GM23338 (cell line): Measurements from ENCODE around the gene EYA2. TPM values are rescaled to one million over a fixed set of nuclear protein-coding genes. Genes with fewer than 3 reads are reported as not detected.

Experiments
- CREB1 ChIP-seq: fragments of 250-450 bp; sonication (Bioruptor Pico); IDR thresholded peaks from 2 replicates; pipeline ENCODE4 v1.5.0; 2020; ENCODE audit warnings: low read depth, mild to moderate bottlenecking, moderate library complexity
- JUNB ChIP-seq: IDR thresholded peaks from one replicate; pipeline ENCODE4 v1.6.1; 2016; ENCODE audit warnings: antibody characterized with exemption; ENCODE audit not compliant: unreplicated experiment
- NANOG ChIP-seq: IDR thresholded peaks from 2 replicates; pipeline ENCODE4 v1.6.1; 2016; ENCODE audit warnings: antibody characterized with exemption, borderline replicate concordance
- POLR2AphosphoS5 ChIP-seq: IDR thresholded peaks from 2 replicates; pipeline ENCODE4 v1.6.1; 2016; ENCODE audit warnings: antibody characterized with exemption, low read depth
- STAT1 ChIP-seq: IDR thresholded peaks from one replicate; pipeline ENCODE4 v1.6.1; 2016; ENCODE audit warnings: antibody characterized with exemption; ENCODE audit not compliant: unreplicated experiment
- ZNF462 ChIP-seq: fragments of 250-450 bp; sonication (Bioruptor Pico); IDR thresholded peaks from 2 replicates; pipeline ENCODE4 v1.5.0; 2020; ENCODE audit warnings: mild to moderate bottlenecking, moderate library complexity
- polyA plus RNA-seq: library from polyadenylated mRNA; unstranded; fragments of >200 nt; fragmentation: Nextera tagmentation; extraction: Ambion mirVana; gene quantifications from 2 replicates; pipeline ENCODE4 v1.2.1, GENCODE V29; 2016
- total RNA-seq: library from RNA; depleted of rRNA; stranded (reverse); fragments of >200 nt; shearing (Covaris generic); gene quantifications from 2 replicates; pipeline ENCODE4 v1.2.3, GENCODE V29; 2014
- TF ChIP-seq, protein P1 (sequence below), 2 experiments: fragments of 200-600 bp in 1 of 2; sonication (generic) in 1 of 2; conservative IDR thresholded peaks; 2 replicates each; pipeline versions ENCODE4 v1.5.1 to v1.6.1; 2016 to 2017; ENCODE audit warnings: antibody characterized with exemption in 2 of 2, low read depth in 2 of 2, mild to moderate bottlenecking in 2 of 2, moderate library complexity in 1 of 2
- TF ChIP-seq, protein P2 (sequence below): IDR thresholded peaks from 2 replicates; pipeline ENCODE4 v1.6.1; 2016; ENCODE audit warnings: antibody characterized with exemption

The EYA2 gene
- total and polyA plus RNA-seq, 2 experiments from 2014 or later = 0.50 to 0.56 TPM

- no peak for TF ChIP-seq ZNF462 (CRISPR knock-in tag)
- no peak for TF ChIP-seq CREB1 (CRISPR knock-in tag)
- TF ChIP-seq, protein P1, sequence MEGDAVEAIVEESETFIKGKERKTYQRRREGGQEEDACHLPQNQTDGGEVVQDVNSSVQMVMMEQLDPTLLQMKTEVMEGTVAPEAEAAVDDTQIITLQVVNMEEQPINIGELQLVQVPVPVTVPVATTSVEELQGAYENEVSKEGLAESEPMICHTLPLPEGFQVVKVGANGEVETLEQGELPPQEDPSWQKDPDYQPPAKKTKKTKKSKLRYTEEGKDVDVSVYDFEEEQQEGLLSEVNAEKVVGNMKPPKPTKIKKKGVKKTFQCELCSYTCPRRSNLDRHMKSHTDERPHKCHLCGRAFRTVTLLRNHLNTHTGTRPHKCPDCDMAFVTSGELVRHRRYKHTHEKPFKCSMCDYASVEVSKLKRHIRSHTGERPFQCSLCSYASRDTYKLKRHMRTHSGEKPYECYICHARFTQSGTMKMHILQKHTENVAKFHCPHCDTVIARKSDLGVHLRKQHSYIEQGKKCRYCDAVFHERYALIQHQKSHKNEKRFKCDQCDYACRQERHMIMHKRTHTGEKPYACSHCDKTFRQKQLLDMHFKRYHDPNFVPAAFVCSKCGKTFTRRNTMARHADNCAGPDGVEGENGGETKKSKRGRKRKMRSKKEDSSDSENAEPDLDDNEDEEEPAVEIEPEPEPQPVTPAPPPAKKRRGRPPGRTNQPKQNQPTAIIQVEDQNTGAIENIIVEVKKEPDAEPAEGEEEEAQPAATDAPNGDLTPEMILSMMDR (conservative IDR thresholded peaks at IDR 0.05; ENCODE audit: low read depth in 2 of 2) = no peak
- TF ChIP-seq, protein P2, sequence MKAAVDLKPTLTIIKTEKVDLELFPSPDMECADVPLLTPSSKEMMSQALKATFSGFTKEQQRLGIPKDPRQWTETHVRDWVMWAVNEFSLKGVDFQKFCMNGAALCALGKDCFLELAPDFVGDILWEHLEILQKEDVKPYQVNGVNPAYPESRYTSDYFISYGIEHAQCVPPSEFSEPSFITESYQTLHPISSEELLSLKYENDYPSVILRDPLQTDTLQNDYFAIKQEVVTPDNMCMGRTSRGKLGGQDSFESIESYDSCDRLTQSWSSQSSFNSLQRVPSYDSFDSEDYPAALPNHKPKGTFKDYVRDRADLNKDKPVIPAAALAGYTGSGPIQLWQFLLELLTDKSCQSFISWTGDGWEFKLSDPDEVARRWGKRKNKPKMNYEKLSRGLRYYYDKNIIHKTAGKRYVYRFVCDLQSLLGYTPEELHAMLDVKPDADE = no peak
- TF ChIP-seq POLR2AphosphoS5 = no peak
- no peak for TF ChIP-seq NANOG
- no peak for TF ChIP-seq STAT1
- TF ChIP-seq JUNB = no peak
These were observed 163.6 kb downstream of the EYA2 start (continued) for GRCh38 chr20:47058236-47058635.
